NCI-H2081 treated with DMSO at 0.1 percent for 48 hours (cell line): ENCODE results near the gene ARHGAP26.
"Not testable (repeated sequence)": the region's sequence is repeated elsewhere in the genome, so short reads cannot be mapped to it uniquely, and the experiment has no call there.

Experiments
- DNase-seq: peaks from one replicate; lab custom pipeline; 2025; lab: John Stamatoyannopoulos, UW

The ARHGAP26 gene

DNA sequence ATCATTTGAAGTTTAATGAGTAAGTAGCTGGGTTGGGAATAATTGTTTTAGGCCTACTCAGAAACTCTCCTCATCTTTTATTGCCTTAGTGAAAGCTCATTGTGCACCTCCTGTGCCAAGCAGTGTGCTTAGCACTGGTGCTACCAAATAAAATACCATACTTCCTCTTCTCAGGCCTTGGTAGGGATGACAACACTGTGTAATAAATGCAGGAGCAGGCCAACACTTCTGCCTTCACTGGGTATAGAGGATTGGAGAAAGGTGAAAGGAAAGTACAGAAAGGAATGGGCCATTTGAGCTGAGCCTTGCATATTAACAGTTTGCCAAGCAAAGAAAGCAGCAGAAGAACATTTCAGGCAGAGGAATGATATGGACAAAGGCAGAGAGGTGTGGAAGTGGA lies 347.6 kb downstream of the ARHGAP26 start:
- no peak for DNase-seq

DNA sequence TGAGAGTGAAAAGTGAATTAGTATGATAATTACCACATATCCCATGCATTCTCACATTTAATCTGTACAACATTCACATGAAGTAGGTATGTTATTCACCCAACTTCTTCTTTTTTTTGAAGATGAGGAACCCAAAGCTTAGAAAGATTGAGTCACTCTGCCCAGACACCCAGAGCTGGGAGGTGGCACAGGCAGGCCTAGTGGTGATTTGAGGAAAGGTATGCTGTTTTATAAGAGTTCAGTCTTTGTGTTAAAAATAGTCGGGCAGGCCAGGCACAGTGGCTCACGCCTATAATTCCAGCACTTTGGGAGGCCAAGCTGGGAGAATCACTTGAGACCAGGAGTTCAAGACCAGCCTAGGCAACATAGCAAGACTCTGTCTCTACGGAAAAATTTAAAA lies 348.0 kb downstream of the ARHGAP26 start:
- DNase-seq, result no peak

DNA sequence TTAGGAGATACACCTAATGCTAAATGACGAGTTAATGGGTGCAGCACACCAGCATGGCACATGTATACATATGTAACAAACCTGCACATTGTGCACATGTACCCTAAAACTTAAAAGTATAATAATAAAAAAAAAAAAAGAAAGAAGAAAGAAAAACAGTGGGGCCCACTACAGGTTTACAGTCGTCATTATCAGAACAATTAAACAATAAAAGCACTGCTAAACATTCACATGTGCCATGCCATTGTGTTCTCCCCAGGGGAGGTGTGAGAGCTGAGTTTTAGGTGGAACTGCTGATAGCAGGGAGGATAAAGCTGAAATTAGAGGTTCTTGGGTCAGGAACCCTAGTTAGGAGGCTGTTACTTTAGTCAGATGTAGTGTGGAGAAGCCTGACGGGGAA lies 348.6 kb downstream of the ARHGAP26 start:
- DNase-seq, result not testable (repeated sequence)

DNA sequence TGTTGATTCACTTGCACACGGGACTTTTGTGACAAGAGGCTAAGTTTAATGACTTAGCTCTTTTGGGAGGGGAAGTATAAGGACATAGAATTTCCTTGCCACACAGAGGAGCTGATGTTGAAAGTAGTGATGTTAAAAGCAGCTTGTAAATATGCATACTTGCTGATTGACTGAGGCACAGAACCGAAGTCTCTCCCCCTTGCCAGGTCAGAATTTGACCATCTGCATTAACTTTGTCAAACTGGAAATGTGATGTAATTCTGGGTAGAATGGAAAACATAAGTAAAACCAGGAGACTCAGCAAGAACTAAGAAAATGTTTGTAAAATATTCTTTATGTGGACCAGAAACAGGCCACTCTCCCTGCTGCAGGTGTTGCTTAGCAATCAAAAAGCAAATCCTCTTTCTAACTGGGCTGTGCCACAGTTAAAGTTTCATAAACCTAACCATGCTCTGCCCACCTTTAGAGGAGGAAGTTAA lies 349.2 kb downstream of the ARHGAP26 start:
- no peak for DNase-seq

DNA sequence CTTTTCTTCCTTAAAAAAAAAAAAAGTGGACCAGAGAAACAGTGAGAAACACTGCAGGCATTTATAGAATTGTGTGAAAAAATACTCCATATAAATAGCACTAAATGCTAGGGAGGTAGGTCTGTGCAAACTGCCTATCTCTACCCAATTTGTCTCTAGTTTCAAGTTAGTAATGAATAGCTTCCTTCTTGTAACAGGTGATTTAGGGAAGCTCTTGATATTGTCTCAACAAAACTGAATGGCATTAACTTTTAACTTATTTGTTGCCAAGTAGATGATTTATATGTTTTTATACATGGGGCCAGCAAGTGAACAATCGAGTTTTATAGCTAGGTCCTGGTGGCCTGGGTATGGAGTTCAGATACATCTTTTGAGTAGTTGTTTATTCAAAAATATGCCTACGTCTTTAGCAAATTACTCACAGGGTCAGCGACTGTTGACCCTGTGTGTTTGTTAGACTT lies 349.7 kb downstream of the ARHGAP26 start:
- no peak for DNase-seq

DNA sequence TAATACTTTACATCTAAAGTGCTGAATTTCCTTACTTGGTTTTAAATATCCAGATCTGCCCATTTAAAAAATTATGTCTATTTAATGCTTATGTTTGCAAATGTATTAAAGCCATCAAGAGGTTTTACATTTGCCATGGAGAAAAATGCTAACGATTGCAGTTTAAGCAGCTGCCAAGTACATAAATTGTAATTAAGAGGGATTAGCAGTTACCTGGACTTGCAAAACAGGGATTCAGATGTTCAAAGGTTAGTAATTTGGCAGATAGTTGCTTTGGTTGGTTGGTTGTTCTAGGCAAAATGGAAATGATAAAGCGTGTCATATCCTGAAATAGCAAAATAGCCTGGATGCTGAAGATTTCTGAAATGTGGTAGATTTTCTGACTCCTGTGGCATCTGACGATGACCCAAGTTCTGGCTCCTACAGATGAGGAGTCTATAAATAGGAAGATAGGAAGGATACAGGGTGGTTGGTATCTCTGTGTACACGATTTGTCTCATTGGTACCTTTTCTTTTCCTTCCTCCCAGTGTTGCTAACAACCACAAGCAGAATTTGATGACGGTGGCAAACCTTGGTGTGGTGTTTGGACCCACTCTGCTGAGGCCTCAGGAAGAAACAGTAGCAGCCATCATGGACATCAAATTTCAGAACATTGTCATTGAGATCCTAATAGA lies 350.4 kb downstream of the ARHGAP26 start:
- no peak for DNase-seq

DNA sequence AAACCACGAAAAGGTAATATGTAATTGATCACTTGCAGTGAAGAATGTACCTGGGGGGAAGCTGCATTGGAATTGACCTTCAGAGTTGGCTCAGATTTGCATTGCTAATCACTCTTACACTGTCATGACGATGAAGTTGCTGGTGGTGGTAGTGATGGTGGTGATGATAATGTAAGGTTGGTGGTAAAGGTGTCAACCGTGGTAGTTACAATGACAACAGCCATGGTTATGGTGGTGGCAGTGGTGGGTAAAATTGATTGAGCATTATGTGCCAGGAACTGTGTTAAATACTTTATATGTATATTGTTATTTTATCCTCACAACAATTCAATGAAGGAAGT lies 350.9 kb downstream of the ARHGAP26 start:
- DNase-seq, result no peak

DNA sequence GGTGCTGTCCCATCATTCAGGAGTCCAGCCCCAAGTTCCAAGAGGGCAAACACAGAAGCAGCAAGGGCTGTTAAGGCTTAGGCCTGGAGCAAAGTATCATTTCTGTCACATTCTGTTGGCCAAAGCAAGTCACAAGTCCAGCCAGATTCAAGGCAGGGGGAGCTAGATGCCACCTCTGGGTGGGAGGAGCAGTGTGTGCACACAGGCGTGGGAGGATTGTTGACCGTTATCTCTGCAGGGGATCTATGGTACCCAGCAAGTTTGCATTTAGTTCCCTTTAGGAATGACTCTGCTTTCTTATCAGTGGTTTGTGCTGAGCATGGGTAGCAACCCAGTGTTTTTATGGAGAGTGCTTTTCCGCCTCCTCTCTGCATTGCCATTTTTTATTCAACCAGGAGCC lies 354.4 kb downstream of the ARHGAP26 start:
- DNase-seq, result no peak

DNA sequence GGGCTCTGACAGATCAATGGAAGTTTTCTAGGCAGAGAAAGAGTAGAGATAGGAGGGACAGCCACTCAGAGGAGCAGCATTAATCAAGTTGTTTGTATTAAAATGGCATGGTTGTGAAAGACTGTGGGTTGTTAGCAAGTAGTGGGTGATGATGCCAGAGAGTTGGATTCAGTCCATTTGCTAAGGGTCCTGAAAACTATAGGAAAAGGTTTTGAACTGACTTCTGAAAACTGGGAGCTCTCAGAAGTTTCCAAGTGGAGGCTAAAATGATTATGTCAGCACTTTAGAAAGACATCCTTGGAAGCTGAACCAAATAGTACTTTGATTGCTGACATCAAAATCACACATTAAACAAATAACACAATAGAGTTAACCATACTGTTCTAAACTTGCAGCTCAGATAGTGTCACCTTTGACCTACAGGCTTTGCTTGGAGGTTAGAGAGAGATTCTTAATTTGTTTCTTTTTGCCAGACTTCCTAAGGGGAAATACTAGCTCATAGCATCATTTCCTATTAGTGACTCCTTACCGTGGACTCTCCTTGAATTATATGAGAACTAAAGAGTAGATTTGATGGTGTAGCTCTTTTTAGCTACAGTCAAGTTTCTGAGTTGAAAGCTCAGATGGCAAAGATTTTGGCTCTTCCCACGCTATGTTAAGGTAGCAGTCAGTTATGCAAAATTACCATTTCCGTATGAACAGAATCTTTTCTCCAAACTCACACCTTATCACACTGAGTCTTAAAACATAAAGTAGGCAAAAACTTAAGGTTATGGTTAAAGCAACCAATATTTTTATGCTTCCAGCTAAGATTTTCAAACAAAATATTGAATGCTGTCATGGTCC lies 356.2 kb downstream of the ARHGAP26 start:
- DNase-seq, result no peak

DNA sequence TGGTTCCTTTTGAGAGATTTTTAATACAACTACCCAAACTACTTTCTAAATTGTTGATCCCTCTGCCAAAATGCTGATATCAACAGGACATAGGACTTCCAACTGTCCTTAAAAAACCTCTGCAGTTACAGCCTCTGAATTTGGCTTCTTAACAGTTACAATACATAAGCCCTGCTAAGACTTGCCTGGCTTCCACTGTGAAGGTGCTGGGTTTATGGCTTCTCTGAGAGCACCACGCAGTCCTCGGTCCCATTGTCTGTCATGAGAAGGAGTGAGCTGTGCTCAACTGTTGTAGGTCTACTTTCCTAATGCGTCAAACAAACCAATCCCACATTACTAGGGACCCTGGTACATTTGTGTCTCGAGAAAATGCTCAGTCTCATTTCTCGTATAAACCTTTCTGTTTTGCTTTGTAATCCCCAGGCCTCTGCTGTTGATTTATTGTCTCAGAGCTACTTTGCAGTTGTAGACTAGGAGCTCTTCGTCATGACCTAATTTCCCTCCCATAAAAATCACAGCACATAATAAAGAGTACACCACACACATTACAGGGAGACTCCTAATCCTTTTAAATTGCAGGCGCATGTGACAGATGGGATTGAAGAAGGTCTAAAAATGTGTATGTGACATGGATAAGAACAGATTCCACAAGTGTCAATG lies 358.4 kb downstream of the ARHGAP26 start:
- no peak for DNase-seq

DNA sequence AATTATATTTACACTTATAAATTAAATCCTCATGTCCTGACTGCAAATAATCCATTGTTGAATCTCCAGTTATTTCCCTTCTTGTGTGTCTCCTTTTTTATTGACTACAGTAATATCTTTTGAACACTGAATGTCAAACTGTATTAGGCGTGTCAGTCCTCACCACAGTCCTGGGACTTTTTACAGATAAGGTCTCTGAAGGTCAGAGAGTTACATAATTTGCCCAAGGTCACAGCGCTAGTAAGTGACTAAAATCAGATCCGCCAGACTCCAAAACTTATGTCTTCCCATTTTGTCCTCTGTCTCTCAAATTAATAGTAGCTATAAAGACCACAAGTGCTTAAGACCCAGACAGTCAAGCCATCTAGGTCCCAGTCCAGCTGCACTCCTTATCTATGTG lies 359.0 kb downstream of the ARHGAP26 start:
- no peak for DNase-seq

DNA sequence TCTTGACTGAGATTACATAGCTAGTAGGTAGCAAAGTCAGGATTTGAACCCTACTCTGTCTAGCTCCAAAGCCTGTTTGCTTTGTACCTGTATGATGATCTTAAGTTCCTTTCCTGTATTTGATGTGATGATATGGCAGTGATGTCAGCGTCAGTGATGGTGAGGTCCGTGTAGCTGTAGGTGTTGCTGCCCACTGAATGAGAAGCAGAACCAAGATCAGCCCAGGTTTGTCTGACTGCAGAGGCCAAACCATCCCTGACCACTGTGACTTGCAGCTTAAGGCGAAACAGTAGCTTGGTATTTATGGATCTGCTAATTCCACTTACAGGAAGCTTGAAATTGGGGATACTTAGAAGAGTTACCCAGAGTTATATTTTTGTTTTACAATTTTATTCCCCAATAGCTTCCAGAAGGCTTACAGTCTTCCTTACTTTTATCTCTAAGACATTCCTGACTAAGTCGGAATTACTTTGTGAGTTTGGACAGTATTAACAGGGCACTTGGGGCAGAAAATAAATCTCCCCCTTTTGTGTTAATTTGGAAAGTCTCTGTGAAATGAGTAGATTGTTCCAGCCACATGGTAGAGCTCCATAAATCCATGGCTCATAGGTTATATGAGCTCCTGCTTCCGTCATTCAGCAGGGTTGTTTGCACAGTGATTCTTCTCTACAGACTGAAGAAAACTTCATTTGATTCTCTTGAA lies 359.9 kb downstream of the ARHGAP26 start:
- no peak for DNase-seq

DNA sequence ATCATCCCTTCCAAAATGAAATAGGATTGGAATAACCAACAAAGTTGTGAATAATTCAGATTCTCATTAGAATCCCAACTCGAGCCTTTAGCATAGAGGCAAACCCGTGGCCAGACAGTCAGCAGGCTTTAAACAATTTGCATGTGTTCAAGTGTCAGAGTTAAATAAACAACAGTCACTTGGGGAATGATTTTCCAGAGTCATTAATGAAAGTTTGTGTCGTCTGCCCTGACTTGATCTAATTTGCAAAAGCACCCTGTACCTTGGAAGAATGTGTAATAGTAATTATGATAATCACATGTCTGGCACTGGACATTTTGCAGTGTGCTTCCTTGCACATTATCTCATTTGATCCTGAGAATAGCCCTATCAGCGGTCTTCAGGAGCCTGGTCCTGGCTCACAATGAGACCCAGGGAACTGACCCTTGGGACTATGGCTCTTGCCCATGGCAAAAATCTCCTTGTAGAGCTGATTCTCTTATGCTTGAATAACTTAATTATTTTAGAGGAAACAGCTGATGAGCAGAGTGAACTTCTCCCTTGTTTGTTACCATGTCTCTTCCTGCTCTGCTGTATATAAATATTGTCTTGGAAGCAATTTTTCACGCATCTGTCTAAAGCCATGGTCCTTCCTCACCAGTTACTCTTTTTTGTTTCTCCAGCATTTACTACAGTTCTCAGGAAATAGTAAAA lies 360.6 kb downstream of the ARHGAP26 start:
- DNase-seq, result no peak

DNA sequence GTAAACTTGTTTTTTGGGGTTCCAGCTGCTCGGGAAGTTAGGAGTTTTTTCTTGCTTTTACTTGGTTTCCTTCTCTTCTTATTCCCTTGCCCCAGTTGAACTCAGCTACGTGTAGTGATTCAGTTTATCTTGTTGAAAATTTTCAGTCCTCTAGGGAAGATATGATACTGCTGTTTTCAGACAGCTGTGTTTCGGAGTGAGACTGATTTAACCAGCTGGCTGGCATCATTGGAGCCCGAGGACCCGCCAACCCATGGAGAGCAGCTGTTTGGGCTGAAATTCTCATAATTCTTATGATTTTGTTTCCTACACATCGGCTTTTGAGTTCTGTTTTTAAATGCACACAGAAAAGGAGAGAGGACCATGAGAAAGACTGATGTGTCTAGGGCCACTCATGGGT lies 361.8 kb downstream of the ARHGAP26 start:
- no peak for DNase-seq

DNA sequence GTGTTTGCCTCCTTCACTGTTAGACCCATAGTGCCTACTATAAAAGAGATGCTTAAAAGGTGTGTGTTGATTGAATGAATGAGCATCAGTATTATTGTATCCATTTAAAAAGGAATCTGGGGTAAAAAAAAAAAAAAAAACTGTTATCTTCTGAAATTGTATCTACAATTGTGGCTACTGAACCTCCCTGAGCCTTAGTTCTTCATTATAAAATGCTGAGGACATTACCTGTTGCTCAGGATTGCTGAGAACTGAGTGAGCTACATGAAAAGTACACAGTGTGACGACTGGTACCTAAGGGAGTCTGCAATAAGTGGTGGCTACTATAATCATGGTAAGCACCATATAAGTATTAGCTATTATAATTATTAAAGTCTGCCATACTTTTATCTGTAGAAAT lies 362.6 kb downstream of the ARHGAP26 start:
- DNase-seq, result no peak

DNA sequence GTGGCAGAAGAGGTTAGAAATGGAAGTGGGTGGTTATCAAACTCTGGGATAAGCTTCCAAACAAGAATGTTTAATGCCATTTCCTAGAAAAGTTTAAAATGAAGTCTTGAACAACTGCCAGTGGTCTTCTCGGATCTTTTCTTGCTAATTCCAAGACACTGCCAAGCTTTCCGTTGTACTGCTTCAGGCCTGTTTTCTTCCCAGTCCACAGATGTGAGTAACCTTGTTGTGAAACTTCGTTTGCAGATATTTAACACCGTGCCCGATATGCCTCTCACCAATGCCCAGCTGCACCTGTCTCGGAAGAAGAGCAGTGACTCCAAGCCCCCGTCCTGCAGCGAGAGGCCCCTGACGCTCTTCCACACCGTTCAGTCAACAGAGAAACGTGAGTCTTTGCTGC lies 363.5 kb downstream of the ARHGAP26 start:
- no peak for DNase-seq

DNA sequence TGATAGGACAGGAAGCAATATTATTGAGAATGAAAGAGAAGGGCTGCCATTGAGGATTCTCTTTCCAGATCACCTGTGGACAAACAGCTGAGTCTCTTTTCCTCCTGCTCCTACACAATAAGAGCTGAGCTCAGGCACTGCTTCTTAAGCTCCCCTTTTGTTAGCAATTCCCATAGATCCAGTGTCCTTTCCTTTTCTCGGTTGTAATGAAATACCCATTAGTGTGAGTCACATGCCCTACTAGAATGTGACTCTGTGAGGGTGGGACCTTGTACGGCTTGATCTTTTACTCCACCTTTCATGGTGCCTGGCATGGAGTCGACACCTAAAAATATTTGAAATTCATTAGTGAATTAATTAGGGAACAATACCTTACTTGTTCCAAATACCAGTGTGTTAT lies 364.1 kb downstream of the ARHGAP26 start:
- DNase-seq, result no peak

DNA sequence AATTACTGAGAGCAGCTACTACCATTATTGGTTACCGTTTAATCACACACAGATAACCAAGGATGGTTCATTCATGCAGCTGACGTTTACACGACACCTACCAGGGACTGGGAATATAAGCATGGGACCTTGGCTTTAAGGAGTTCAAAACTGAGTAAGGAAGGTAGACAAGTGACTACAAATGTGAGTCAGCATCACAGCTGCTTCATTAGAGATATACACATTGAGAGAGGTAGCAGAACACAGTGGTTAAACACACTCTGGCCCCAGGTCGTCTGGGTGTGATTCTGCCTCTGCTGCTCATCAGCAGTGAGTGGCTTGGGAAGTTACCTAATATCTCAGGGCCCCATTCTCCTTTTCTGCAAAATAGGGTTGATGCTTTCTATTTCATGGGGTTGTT lies 364.7 kb downstream of the ARHGAP26 start:
- DNase-seq, result no peak

DNA sequence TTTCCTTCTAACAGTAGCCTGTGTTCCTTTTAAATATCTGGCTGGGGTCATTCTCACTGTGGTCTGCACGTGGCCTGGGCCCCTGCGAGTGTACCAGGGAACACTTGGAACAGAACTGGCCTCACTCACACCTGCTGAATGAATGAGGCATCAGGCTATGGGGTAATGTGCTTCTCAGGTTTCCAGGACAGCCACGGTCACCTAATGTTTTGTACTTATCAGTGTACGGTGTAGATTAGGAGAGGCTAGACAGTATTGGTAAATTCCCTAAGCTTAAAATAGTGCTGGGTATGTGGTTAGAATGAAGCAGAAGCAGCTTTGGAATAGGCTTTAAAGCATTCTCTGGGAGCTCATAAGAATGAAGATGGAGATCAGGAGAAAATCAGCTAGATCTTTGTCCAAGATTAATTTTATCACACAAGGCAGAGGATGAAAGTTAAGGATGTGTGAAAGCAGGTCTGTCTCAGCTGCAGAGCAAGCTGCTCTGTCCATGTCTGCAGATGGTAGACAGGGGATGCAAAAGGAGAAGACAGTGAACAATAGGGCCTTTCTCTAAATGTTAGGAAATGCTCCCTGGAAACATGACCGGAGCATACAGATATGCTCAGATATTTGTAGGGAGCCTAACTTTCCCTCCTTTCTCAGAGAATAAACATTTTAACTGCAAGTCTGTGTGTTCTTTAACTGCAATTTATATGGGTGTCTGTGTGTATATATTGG lies 365.8 kb downstream of the ARHGAP26 start:
- DNase-seq, result no peak

DNA sequence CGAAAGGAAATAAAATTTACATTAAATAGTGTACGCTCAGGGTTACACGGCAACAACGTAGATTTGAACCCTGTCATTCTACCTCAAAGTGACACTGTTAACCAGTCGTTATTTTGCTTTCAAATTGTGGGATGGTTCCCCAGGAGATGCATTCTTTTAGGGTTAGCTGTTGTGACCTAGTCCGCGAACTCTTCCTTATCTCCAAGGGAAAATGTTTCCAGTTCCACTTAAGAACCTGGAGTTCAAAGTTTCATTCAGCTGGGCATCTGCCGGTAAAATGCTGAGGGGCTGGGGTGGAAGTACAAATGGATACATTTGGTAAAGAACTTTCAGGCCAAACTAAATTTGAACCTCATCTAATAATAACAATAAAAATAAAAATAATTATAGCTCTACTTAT lies 368.7 kb downstream of the ARHGAP26 start:
- DNase-seq, result no peak

DNA sequence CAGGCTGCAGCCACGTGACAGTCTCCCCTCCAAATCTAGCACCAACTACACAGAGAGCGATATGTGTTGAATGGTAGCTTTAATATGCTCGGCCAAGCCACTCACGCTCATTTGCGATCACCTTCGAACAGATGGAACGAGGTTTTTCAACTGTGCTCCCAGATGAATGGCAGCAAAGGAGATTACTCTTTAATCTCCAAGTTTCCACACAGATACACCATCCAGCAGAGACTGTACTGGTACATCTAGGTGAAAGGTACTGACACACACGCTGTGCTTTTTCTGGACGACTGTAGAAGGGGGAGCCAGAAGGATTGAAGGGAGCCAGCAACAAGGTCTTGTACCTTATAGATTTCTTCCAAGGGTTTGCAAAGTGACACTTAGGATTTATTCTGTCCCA lies 369.4 kb downstream of the ARHGAP26 start:
- DNase-seq, result no peak
